ENCODE data around the gene ARL8A.
"Not testable (repeated sequence)": the region's sequence is repeated elsewhere in the genome, so short reads cannot be mapped to it uniquely, and the experiment has no call there.

The ARL8A gene

GRCh38 chr1:202144402-202145067 is at the start of gene ARL8A:
ARL8A (minus strand) TSS chr1:202144737; CDS start chr1:202144572, 165 bp downstream.
- peak; percentile 82 for DNase-seq
- H3K4me3 Mint-ChIP-seq, result peak within 1 kb of the TSS; percentile 90
- peaks cover 23% of the 10 kb centered on the region for H3K27me3 Mint-ChIP-seq (ENCODE audit: low read depth, poor library complexity)
- no peaks in the 10 kb centered on the region for H3K9me3 Mint-ChIP-seq
- no peak for TF ChIP-seq CTCF (IDR thresholded peaks at IDR 0.05)
- H3K4me1 Mint-ChIP-seq, result peaks cover 17% of the 10 kb centered on the region
- no peak within 1 kb of the TSS for H3K27ac Mint-ChIP-seq
- H3K36me3 Mint-ChIP-seq (ENCODE audit: low read depth), result no peaks in the 10 kb centered on the region

- no peak for TF ChIP-seq CTCF (IDR thresholded peaks at IDR 0.05)
- H3K4me1 Mint-ChIP-seq, result peaks cover 24% of the 10 kb centered on the region
- DNase-seq, result no peak
- peaks cover 13% of the 10 kb centered on the region for H3K9me3 Mint-ChIP-seq
- H3K27ac Mint-ChIP-seq, result no peak overlapping the region
- no peaks in the 10 kb centered on the region for H3K36me3 Mint-ChIP-seq (ENCODE audit: low read depth)
- peaks cover 54% of the 10 kb centered on the region for H3K27me3 Mint-ChIP-seq (ENCODE audit: low read depth, poor library complexity)
- peak overlapping the region; percentile 58 for H3K4me3 Mint-ChIP-seq
Measured at GRCh38 chr1:202194328-202194648, 49.8 kb upstream of the ARL8A start.

- peaks cover 54% of the 10 kb centered on the region for H3K27me3 Mint-ChIP-seq (ENCODE audit: low read depth, poor library complexity)
- peak; percentile 62 for DNase-seq
- no peak for TF ChIP-seq CTCF (IDR thresholded peaks at IDR 0.05)
- peak within 1 kb of the TSS; percentile 76 for H3K4me3 Mint-ChIP-seq
- no peak within 1 kb of the TSS for H3K27ac Mint-ChIP-seq
- peaks cover 29% of the 10 kb centered on the region for H3K4me1 Mint-ChIP-seq
- no peaks in the 10 kb centered on the region for H3K36me3 Mint-ChIP-seq (ENCODE audit: low read depth)
- peaks cover 13% of the 10 kb centered on the region for H3K9me3 Mint-ChIP-seq
Measured at GRCh38 chr1:202193614-202194327, 49.2 kb upstream of the ARL8A start, which contains the start of gene LGR6. LGR6 (plus strand) TSS chr1:202193799; CDS start chr1:202193990, 191 bp downstream.

DNA sequence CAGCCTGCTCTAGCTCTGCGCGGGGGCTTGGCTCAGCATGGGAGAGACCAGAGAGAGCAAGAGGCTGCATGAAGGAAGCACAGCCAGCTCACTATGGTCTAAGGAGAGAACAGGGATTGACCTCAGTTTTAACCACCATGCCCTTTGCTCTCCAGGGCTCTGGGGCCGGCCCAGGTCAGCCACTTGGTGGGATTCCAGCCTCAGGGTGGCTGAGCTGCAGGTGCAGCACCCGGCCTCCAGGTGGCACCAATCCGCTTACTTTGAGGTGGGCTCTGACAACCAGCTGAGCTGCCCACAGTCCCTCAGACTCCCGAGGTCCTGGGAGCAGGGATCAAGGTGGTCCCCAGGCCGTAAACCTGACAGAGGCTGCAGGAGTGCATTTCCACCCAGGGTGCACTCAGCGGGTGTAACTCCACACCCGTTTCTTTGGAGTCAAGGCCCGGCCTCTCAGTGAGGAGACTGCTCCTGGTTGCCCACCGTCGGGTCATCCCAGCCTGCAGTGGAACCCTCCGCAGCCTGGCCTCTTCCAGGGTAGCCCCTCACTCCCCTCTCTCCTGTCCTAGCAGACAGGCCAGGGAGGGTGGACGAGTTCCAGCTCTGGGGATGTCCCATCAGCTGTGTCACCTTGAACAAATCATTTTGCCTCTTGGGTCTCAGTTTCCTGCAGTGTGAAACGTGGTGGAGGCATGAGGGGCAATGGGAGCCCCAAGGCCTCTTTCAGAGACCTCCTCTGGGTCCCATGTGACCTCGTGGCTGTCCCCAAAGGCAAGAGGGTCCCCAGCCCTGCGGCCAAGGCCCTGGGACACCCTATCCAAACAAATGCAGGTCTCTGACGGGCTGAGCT is 48.5 kb upstream of the ARL8A start:
- peak overlapping the region; percentile 76 for H3K4me3 Mint-ChIP-seq

GRCh38 chr1:202191391-202191790 is 46.9 kb upstream of the ARL8A start:
- Mint-ChIP-seq H3K27me3 (ENCODE audit: low read depth, poor library complexity) (peaks cover 40% of the 10 kb centered on the region), H3K9me3 (peaks cover 13% of the 10 kb centered on the region), H3K4me1 (peaks cover 37% of the 10 kb centered on the region)
- H3K4me3 Mint-ChIP-seq; H3K27ac Mint-ChIP-seq; H3K36me3 Mint-ChIP-seq (ENCODE audit: low read depth); DNase-seq: not testable (repeated sequence)

More for the DNA sequence above, 48.5 kb upstream of the ARL8A start:
- peaks cover 13% of the 10 kb centered on the region for H3K9me3 Mint-ChIP-seq
- peaks cover 53% of the 10 kb centered on the region for H3K27me3 Mint-ChIP-seq (ENCODE audit: low read depth, poor library complexity)
- DNase-seq, result peak; percentile 83
- H3K4me1 Mint-ChIP-seq, result peaks cover 32% of the 10 kb centered on the region
- TF ChIP-seq CTCF (IDR thresholded peaks at IDR 0.05), result peak; percentile 81
- no peak overlapping the region for H3K27ac Mint-ChIP-seq
- no peaks in the 10 kb centered on the region for H3K36me3 Mint-ChIP-seq (ENCODE audit: low read depth)

Measured in nephron progenitor cell (in vitro differentiated cells).